Measurements from ENCODE around the gene CERS6. TPM values are rescaled to one million over a fixed set of nuclear protein-coding genes. Genes with fewer than 3 reads are reported as not detected.

CERS6 gene
- total and polyA plus RNA-seq, 3 donors from 2014 or later: 24.7 to 71.0 (median 59.4) TPM

DNA sequence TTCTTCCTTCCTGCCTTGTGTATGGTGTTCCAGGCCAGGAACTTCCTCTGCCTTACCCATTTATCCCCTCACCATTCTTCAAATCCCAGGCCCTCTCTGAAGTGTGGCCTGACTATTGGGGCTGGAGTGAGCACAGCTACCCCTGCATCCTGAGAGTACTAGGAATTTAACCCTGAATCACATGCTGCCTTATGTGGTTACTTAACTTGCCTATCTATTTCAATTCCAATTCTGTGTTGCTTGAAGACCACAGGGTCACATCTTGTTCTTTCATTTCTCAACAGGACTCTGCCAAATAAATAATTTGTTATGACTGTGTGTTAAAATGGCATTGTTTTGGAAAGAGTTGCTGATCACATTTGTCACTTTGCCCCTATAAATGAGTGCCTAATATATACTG lies 108.6 kb downstream of the CERS6 start:
- no peak overlapping the region for H3K27ac ChIP-seq

DNA sequence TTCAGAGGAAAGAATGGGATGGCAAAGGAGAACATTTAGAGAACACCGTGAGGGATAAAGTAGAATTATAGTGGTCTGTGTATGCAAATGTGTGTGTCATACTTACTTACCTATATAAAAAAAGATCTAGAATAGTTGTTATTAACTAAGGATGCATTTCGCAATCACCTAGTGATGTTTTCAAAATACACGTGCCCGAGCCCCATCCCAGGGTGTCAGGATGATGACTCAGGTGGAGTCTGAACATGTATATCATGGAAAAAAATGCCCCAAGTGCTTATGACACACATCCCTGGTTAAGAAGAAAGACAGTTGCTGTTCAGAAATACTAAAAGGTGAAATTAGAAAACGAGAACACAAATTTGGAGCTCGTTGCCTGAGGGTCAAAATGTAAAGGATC lies 109.0 kb downstream of the CERS6 start:
- TF ChIP-seq, protein P1, sequence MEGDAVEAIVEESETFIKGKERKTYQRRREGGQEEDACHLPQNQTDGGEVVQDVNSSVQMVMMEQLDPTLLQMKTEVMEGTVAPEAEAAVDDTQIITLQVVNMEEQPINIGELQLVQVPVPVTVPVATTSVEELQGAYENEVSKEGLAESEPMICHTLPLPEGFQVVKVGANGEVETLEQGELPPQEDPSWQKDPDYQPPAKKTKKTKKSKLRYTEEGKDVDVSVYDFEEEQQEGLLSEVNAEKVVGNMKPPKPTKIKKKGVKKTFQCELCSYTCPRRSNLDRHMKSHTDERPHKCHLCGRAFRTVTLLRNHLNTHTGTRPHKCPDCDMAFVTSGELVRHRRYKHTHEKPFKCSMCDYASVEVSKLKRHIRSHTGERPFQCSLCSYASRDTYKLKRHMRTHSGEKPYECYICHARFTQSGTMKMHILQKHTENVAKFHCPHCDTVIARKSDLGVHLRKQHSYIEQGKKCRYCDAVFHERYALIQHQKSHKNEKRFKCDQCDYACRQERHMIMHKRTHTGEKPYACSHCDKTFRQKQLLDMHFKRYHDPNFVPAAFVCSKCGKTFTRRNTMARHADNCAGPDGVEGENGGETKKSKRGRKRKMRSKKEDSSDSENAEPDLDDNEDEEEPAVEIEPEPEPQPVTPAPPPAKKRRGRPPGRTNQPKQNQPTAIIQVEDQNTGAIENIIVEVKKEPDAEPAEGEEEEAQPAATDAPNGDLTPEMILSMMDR (IDR thresholded peaks at IDR 0.05): no peak
- TF ChIP-seq POLR2A (IDR thresholded peaks at IDR 0.05): no peak
- H3K4me1 ChIP-seq: no peaks in the 10 kb centered on the region
- DNase-seq: no peak
- H3K27me3 ChIP-seq: no peaks in the 10 kb centered on the region
- H3K36me3 ChIP-seq (ENCODE audit: low read depth, missing control alignments): no peaks in the 10 kb centered on the region
- no peaks in the 10 kb centered on the region for H3K9me3 ChIP-seq
- H3K4me3 ChIP-seq: no peak overlapping the region
- intact Hi-C loops (cut with DNase I; ENCODE audit: low total_unique reads): no loop called here
- H3K27ac ChIP-seq: no peak overlapping the region
- 83 to 92% methylated on average over 6 of the region's 6 CpGs for WGBS, 2 donors

More for the DNA sequence above, 108.6 kb downstream of the CERS6 start:
- H3K4me3 ChIP-seq: no peak overlapping the region
- H3K9me3 ChIP-seq: no peaks in the 10 kb centered on the region
- intact Hi-C loops (cut with DNase I; ENCODE audit: low total_unique reads): no loop called here
- no peak for DNase-seq
- H3K4me1 ChIP-seq: no peaks in the 10 kb centered on the region
- TF ChIP-seq, protein P1 (IDR thresholded peaks at IDR 0.05): no peak
- no peak for TF ChIP-seq POLR2A (IDR thresholded peaks at IDR 0.05)
- no peaks in the 10 kb centered on the region for H3K36me3 ChIP-seq (ENCODE audit: low read depth, missing control alignments)
- no peaks in the 10 kb centered on the region for H3K27me3 ChIP-seq

DNA sequence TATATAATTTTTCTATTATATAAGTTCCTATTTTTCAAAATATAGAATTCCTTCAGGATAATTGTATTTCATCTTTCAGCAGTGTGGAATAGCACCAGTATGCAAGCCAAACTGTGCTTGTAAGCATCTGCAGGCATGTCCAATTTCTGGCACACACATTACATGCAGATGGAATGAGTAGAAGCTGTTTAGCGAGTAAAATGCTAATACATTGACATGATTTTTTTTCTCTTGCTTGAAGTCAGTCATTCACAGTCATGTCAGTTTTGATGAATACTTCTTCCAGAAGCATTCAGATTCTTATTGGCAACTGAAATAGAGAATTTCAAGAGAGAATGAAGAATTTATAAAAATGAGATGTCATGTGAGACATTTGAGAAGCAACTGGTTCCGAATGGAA lies 109.4 kb downstream of the CERS6 start:
- no peak for DNase-seq
- Histone ChIP-seq H3K36me3 (ENCODE audit: low read depth, missing control alignments) (no peaks in the 10 kb centered on the region), H3K4me1 (no peaks in the 10 kb centered on the region), H3K27me3 (no peaks in the 10 kb centered on the region), H3K4me3 (no peak overlapping the region), H3K9me3 (no peaks in the 10 kb centered on the region), H3K27ac (no peak overlapping the region)
- WGBS, 2 donors: 91 to 96% methylated on average over 2 of the region's 2 CpGs
- TF ChIP-seq, protein P1 (IDR thresholded peaks at IDR 0.05): no peak
- TF ChIP-seq POLR2A (IDR thresholded peaks at IDR 0.05): no peak
- intact Hi-C loops (cut with DNase I; ENCODE audit: low total_unique reads): no loop called here

DNA sequence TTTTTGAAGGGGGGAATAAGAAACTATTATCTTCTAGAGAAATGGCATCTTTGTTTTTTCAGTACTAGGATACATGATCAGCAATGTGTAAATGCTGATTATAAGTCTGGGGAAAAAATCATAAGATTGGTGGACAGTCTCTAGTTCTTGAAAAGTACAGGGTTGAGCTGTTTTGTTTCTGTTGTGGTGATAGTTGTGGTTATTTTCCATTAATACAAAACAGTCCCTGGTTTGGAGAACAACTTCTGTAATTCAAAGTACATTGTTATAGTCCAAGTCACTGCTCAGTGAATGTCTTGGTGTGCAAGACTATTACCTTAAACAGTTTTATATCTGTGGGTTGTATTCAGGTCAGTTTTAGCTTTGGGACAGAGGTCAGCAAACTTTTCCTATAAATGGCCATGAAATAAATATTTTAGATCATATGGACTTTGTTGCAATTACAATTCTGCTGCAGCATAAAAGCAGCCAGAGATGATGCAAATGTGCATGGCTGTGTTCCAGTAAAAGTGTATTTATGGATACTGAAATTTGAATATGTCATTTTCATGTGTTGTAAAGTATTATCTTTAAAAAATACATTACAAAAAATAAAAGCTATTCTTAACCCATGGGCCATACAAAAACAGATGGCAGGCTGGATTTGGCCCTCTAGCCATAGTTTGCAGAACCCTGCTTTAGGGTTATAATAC lies 111.0 kb downstream of the CERS6 start:
- DNase-seq: no peak
- Histone ChIP-seq H3K36me3 (ENCODE audit: low read depth, missing control alignments) (no peaks in the 10 kb centered on the region), H3K4me1 (no peaks in the 10 kb centered on the region), H3K27ac (no peak overlapping the region), H3K4me3 (no peak overlapping the region), H3K9me3 (no peaks in the 10 kb centered on the region), H3K27me3 (no peaks in the 10 kb centered on the region)
- TF ChIP-seq, protein P1 (IDR thresholded peaks at IDR 0.05): no peak
- no peak for TF ChIP-seq POLR2A (IDR thresholded peaks at IDR 0.05)
- intact Hi-C loops (cut with DNase I; ENCODE audit: low total_unique reads): no loop called here

DNA sequence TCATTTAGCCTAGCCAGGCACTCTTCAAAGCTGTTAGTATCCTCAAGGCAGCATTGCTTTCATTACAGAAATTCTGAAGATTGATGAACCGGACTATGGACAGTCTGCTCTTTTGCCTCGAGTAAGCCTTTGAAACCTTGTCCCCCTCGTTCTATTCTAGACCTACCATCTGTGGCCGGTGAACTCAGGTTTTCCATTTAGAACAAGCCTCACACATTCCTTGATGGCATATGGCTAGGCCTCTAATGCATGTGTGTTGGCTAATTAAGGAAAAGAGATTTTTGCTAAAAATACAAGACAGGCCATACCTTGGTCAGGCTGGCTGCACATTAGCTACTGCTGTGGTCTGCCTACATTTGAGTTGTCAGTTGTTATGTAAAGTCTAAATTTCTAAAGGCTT lies 111.8 kb downstream of the CERS6 start:
- WGBS, 2 donors: 90 to 97% methylated on average over 4 of the region's 4 CpGs
- H3K4me3 ChIP-seq: no peak overlapping the region
- H3K27ac ChIP-seq: no peak overlapping the region
- intact Hi-C loops (cut with DNase I; ENCODE audit: low total_unique reads): no loop called here
- DNase-seq: no peak
- H3K36me3 ChIP-seq (ENCODE audit: low read depth, missing control alignments): no peaks in the 10 kb centered on the region
- no peaks in the 10 kb centered on the region for H3K4me1 ChIP-seq
- no peaks in the 10 kb centered on the region for H3K27me3 ChIP-seq
- TF ChIP-seq, protein P1 (IDR thresholded peaks at IDR 0.05): no peak
- no peak for TF ChIP-seq POLR2A (IDR thresholded peaks at IDR 0.05)
- no peaks in the 10 kb centered on the region for H3K9me3 ChIP-seq

Data from testis (tissue), 3 donors.